Measurements from ENCODE around the gene SHKBP1. TPM values are rescaled to one million over a fixed set of nuclear protein-coding genes. Genes with fewer than 3 reads are reported as not detected.

The SHKBP1 gene
- total and polyA plus RNA-seq, 9 of the 15 experiments (the other 6 are each of a cell fraction or from before 2014, with no cell fraction given): 1.2 to 58.1 (median 22.3) TPM

DNA sequence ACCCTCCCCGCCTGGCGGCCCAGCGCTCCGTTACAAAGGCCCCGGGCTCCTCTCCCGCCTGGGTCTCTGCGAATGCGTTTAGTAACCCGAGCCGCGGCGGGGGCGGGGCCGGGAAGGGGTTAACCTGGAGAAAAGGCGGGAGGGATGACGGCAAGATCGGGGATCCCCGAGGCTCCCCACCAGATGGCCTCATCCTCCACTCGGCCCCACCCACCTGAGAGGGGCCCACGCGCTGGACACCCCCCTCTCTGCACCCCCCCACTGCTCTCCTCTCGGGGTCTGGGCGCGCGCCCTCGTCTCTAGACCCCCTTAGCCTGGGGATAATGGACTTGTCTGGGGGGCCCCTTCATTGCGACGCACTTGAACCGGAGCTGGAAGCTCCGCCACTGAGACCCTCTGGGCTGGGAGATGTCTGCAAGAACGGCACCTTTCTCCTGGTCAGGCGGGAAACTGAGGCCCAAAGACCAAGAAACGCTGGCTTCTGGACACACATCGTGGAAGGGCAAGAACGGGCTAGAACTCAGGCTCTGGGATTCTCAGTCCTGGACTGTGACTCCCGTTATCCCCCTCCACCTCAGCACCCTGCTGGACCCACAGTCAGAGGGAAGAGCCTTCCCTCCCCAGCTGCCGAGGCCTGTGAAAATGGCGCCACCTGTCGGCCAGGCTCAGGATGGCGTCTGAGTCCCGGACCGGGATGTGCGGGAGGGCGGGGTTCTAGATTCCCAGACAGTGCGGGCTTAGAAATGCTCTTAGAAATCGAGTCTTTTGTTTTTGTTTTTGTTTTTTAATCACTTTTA, 21.6 kb downstream of the SHKBP1 start (continued):
- TF ChIP-seq, protein P1, sequence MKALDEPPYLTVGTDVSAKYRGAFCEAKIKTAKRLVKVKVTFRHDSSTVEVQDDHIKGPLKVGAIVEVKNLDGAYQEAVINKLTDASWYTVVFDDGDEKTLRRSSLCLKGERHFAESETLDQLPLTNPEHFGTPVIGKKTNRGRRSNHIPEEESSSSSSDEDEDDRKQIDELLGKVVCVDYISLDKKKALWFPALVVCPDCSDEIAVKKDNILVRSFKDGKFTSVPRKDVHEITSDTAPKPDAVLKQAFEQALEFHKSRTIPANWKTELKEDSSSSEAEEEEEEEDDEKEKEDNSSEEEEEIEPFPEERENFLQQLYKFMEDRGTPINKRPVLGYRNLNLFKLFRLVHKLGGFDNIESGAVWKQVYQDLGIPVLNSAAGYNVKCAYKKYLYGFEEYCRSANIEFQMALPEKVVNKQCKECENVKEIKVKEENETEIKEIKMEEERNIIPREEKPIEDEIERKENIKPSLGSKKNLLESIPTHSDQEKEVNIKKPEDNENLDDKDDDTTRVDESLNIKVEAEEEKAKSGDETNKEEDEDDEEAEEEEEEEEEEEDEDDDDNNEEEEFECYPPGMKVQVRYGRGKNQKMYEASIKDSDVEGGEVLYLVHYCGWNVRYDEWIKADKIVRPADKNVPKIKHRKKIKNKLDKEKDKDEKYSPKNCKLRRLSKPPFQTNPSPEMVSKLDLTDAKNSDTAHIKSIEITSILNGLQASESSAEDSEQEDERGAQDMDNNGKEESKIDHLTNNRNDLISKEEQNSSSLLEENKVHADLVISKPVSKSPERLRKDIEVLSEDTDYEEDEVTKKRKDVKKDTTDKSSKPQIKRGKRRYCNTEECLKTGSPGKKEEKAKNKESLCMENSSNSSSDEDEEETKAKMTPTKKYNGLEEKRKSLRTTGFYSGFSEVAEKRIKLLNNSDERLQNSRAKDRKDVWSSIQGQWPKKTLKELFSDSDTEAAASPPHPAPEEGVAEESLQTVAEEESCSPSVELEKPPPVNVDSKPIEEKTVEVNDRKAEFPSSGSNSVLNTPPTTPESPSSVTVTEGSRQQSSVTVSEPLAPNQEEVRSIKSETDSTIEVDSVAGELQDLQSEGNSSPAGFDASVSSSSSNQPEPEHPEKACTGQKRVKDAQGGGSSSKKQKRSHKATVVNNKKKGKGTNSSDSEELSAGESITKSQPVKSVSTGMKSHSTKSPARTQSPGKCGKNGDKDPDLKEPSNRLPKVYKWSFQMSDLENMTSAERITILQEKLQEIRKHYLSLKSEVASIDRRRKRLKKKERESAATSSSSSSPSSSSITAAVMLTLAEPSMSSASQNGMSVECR (CRISPR knock-in tag; IDR thresholded peaks at IDR 0.05): no peak
- TF ChIP-seq ZNF696 (CRISPR knock-in tag; conservative IDR thresholded peaks at IDR 0.05) (no peak), TCF7 (IDR thresholded peaks at IDR 0.05; ENCODE audit: borderline replicate concordance) (no peak), FOXA3 (CRISPR knock-in tag; conservative IDR thresholded peaks at IDR 0.05 in 1 of 2, IDR thresholded peaks at IDR 0.05 in 1 of 2) (no peak), HSF4 (CRISPR knock-in tag; IDR thresholded peaks at IDR 0.05; ENCODE audit: borderline replicate concordance) (no peak), MIER1 (IDR thresholded peaks at IDR 0.05; ENCODE audit: low read depth) (no peak), MAFG (tag; conservative IDR thresholded peaks at IDR 0.05) (no peak), ZZZ3 (IDR thresholded peaks at IDR 0.05) (no peak), FOS (IDR thresholded peaks at IDR 0.05; ENCODE audit: extremely low read depth, insufficient read length) (no peak), ZNF445 (CRISPR knock-in tag; IDR thresholded peaks at IDR 0.05; ENCODE audit: low read depth) (no peak), CREM (IDR thresholded peaks at IDR 0.05; ENCODE audit: low read depth) (peak; percentile 47), ZNF134 (CRISPR knock-in tag; conservative IDR thresholded peaks at IDR 0.05) (no peak)
- TF ChIP-seq, protein P2, sequence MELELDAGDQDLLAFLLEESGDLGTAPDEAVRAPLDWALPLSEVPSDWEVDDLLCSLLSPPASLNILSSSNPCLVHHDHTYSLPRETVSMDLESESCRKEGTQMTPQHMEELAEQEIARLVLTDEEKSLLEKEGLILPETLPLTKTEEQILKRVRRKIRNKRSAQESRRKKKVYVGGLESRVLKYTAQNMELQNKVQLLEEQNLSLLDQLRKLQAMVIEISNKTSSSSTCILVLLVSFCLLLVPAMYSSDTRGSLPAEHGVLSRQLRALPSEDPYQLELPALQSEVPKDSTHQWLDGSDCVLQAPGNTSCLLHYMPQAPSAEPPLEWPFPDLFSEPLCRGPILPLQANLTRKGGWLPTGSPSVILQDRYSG (tag; conservative IDR thresholded peaks at IDR 0.05; ENCODE audit: low read depth): no peak
- TF ChIP-seq, protein P3, sequence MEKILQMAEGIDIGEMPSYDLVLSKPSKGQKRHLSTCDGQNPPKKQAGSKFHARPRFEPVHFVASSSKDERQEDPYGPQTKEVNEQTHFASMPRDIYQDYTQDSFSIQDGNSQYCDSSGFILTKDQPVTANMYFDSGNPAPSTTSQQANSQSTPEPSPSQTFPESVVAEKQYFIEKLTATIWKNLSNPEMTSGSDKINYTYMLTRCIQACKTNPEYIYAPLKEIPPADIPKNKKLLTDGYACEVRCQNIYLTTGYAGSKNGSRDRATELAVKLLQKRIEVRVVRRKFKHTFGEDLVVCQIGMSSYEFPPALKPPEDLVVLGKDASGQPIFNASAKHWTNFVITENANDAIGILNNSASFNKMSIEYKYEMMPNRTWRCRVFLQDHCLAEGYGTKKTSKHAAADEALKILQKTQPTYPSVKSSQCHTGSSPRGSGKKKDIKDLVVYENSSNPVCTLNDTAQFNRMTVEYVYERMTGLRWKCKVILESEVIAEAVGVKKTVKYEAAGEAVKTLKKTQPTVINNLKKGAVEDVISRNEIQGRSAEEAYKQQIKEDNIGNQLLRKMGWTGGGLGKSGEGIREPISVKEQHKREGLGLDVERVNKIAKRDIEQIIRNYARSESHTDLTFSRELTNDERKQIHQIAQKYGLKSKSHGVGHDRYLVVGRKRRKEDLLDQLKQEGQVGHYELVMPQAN (IDR thresholded peaks at IDR 0.05; ENCODE audit: borderline replicate concordance): no peak
- TF ChIP-seq, protein P4, sequence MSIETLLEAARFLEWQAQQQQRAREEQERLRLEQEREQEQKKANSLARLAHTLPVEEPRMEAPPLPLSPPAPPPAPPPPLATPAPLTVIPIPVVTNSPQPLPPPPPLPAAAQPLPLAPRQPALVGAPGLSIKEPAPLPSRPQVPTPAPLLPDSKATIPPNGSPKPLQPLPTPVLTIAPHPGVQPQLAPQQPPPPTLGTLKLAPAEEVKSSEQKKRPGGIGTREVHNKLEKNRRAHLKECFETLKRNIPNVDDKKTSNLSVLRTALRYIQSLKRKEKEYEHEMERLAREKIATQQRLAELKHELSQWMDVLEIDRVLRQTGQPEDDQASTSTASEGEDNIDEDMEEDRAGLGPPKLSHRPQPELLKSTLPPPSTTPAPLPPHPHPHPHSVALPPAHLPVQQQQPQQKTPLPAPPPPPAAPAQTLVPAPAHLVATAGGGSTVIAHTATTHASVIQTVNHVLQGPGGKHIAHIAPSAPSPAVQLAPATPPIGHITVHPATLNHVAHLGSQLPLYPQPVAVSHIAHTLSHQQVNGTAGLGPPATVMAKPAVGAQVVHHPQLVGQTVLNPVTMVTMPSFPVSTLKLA (conservative IDR thresholded peaks at IDR 0.05): peak; percentile 61 to 76
- TF ChIP-seq, protein P5, sequence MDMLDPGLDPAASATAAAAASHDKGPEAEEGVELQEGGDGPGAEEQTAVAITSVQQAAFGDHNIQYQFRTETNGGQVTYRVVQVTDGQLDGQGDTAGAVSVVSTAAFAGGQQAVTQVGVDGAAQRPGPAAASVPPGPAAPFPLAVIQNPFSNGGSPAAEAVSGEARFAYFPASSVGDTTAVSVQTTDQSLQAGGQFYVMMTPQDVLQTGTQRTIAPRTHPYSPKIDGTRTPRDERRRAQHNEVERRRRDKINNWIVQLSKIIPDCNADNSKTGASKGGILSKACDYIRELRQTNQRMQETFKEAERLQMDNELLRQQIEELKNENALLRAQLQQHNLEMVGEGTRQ (CRISPR knock-in tag; IDR thresholded peaks at IDR 0.05): no peak

Measured in K562 (cell line).